ENCODE results near the gene CREBRF.

Gene CREBRF

GRCh38 chr5:173055983-173056782, at the start of gene CREBRF:
TSS of gene CREBRF (plus strand) at chr5:173056352. CDS start at chr5:173080776, 24,424 bp downstream.
- no peak for TF ChIP-seq CTCF (conservative IDR thresholded peaks at IDR 0.05)
- H3K27ac ChIP-seq = peak within 1 kb of the TSS; percentile 89

GRCh38 chr5:173010021-173010420, 46.1 kb upstream of the CREBRF start:
- H3K27ac ChIP-seq = peak overlapping the region; percentile 73
- no peak for TF ChIP-seq CTCF (conservative IDR thresholded peaks at IDR 0.05)

- peak overlapping the region; percentile 73 for H3K27ac ChIP-seq
- no peak for TF ChIP-seq CTCF (conservative IDR thresholded peaks at IDR 0.05)
Measured at GRCh38 chr5:173010547-173011464, 45.3 kb upstream of the CREBRF start.

GRCh38 chr5:173011566-173011965, 44.6 kb upstream of the CREBRF start:
- no peak for TF ChIP-seq CTCF (conservative IDR thresholded peaks at IDR 0.05)

GRCh38 chr5:173012882-173013281, 43.3 kb upstream of the CREBRF start:
- TF ChIP-seq CTCF (conservative IDR thresholded peaks at IDR 0.05) = no peak
- H3K27ac ChIP-seq = peak overlapping the region; percentile 73

More at GRCh38 chr5:173011566-173011965, 44.6 kb upstream of the CREBRF start:
- H3K27ac ChIP-seq = peak overlapping the region; percentile 73

- TF ChIP-seq CTCF (conservative IDR thresholded peaks at IDR 0.05) = no peak
- no peak overlapping the region for H3K27ac ChIP-seq
Measured at GRCh38 chr5:173014671-173015070, 41.5 kb upstream of the CREBRF start.

- H3K27ac ChIP-seq = no peak overlapping the region
- TF ChIP-seq CTCF (conservative IDR thresholded peaks at IDR 0.05) = no peak
Measured at GRCh38 chr5:173015192-173015591, 41.0 kb upstream of the CREBRF start.

Measured in VCaP (cell line).